HuH-7 (cell line): ENCODE results near the gene CPLANE2.
"Not testable (repeated sequence)": the region's sequence is repeated elsewhere in the genome, so short reads cannot be mapped to it uniquely, and the experiment has no call there.

Experiments
- DNase-seq: peaks from one replicate; pipeline ENCODE4 v3.0.0; 2011; ENCODE audit warnings: low spot score

The CPLANE2 gene

GRCh38 chr1:16208270-16208987 is 28.6 kb downstream of the CPLANE2 start:
- no peak for DNase-seq

- DNase-seq, result no peak
These were observed 29.4 kb downstream of the CPLANE2 start for GRCh38 chr1:16207318-16208269.

GRCh38 chr1:16206547-16207317 is 30.3 kb downstream of the CPLANE2 start:
- DNase-seq, result peak; percentile 95

GRCh38 chr1:16205891-16206546 is 31.0 kb downstream of the CPLANE2 start:
- no peak for DNase-seq

GRCh38 chr1:16205334-16205671 is 31.7 kb downstream of the CPLANE2 start:
- DNase-seq, result no peak

- DNase-seq, result peak; percentile 70
These were observed 32.2 kb downstream of the CPLANE2 start for GRCh38 chr1:16204634-16205333.

- DNase-seq, result no peak
These were observed 32.8 kb downstream of the CPLANE2 start for GRCh38 chr1:16204216-16204615.

GRCh38 chr1:16203550-16203949 is 33.4 kb downstream of the CPLANE2 start:
- no peak for DNase-seq

GRCh38 chr1:16202281-16203210 is 34.4 kb downstream of the CPLANE2 start:
- no peak for DNase-seq

- no peak for DNase-seq
These were observed 37.3 kb downstream of the CPLANE2 start for GRCh38 chr1:16199700-16200099.

- DNase-seq, result no peak
These were observed 37.9 kb downstream of the CPLANE2 start for GRCh38 chr1:16199157-16199501.

GRCh38 chr1:16198444-16199156 is 38.4 kb downstream of the CPLANE2 start:
- no peak for DNase-seq

- no peak for DNase-seq
These were observed 40.1 kb downstream of the CPLANE2 start for GRCh38 chr1:16196874-16197273.

- not testable (repeated sequence) for DNase-seq
These were observed 40.8 kb downstream of the CPLANE2 start for GRCh38 chr1:16196139-16196538.

GRCh38 chr1:16195518-16195905 is 41.5 kb downstream of the CPLANE2 start:
- DNase-seq, result no peak

- DNase-seq, result no peak
These were observed 45.0 kb downstream of the CPLANE2 start for GRCh38 chr1:16191916-16192546.

- DNase-seq, result no peak
These were observed 45.7 kb downstream of the CPLANE2 start for GRCh38 chr1:16191309-16191708.

GRCh38 chr1:16189921-16190621 is 46.9 kb downstream of the CPLANE2 start:
- no peak for DNase-seq

- DNase-seq, result no peak
These were observed 48.0 kb downstream of the CPLANE2 start for GRCh38 chr1:16189003-16189402.
